OCI-LY3 (cell line): Measurements from ENCODE around the gene PDE4D.

Experiments
- CTCF ChIP-seq: fragments of 200-600, 300-600 bp; sonication (generic); IDR thresholded peaks from 2 replicates; pipeline ENCODE4 v1.5.1; 2014; ENCODE audit warnings: antibody characterized with exemption, low read length, low read depth
- EZH2phosphoT487 ChIP-seq: fragments of 200-600 bp; shearing (Covaris generic); IDR thresholded peaks from 2 replicates; pipeline ENCODE4 v1.6.1; 2018; ENCODE audit warnings: antibody characterized with exemption, mixed run types, low read depth

- TF ChIP-seq CTCF (no peak), EZH2phosphoT487 (no peak)
These were observed 123.7 kb downstream of the PDE4D start for GRCh38 chr5:59769832-59770231.
